RPMI8226 (cell line): ENCODE results near the gene BCL2L1.
"Not testable (repeated sequence)": the region's sequence is repeated elsewhere in the genome, so short reads cannot be mapped to it uniquely, and the experiment has no call there.

Experiments used
- DNase-seq: peaks from one replicate; pipeline ENCODE4 v3.0.0-alpha.2; 2015

Gene BCL2L1

GRCh38 chr20:31642837-31643236 lies 79.8 kb downstream of the BCL2L1 start:
- DNase-seq, result no peak

GRCh38 chr20:31641391-31641790 lies 81.3 kb downstream of the BCL2L1 start:
- no peak for DNase-seq

- no peak for DNase-seq
Measured at GRCh38 chr20:31640259-31640658, 82.4 kb downstream of the BCL2L1 start.

- DNase-seq, result no peak
Measured at GRCh38 chr20:31638816-31639215, 83.9 kb downstream of the BCL2L1 start.

DNA sequence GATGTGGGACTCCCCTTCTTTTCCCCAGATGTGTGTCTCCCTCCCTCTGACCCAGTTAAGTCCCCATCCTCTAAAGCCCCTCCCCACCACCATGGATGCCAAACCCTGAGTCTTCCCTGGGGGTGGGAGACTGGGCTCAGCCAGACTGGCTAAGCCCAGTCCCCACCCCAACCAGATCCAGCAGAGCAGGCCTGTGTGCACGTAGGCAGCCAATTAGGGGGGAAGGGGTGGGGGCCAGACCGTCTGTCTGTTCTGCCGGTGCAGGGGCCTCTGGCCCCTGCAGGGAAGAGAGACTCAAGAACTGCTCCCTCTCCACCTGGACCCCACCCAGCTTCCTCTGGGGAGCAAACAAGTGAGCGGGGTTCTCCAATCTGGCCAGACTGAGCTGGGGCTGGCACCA lies 84.4 kb downstream of the BCL2L1 start:
- DNase-seq, result no peak

- DNase-seq, result no peak
Measured at GRCh38 chr20:31637660-31638059, 85.0 kb downstream of the BCL2L1 start, which contains the start of gene COX4I2. COX4I2 (plus strand) TSS chr20:31637912; CDS start chr20:31639018, 1,106 bp downstream.

- no peak for DNase-seq
Measured at GRCh38 chr20:31633339-31633914, 89.2 kb downstream of the BCL2L1 start.

GRCh38 chr20:31632548-31633338 lies 89.9 kb downstream of the BCL2L1 start:
- no peak for DNase-seq

DNA sequence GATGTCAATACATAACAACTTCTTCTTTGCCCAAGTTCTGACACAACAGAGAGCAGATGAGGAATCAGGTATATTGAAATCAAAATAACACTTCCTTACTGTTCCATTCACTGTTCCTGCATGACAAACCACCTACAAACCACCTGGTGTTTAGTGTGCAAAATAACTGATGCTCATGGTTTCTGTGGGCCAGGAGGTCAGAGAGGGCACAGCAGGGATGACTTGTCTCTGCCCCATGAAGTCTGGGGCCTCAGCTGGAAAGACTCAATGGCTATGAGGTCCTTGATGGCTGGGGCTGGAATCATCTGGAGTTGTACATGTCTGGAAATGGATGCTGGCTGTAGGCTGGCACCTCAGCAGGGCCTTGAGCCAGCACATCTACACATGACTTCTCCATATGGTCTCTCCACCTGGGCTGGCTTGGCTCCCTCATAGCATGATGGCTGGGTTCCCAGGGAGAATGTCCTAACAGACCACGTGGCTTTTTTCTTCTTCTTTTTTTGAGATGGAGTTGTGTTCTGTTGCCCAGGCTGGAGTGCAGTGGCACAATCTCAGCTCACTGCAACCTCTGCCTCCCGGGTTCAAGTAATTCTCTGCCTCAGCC lies 92.4 kb downstream of the BCL2L1 start:
- peak; percentile 85 for DNase-seq

DNA sequence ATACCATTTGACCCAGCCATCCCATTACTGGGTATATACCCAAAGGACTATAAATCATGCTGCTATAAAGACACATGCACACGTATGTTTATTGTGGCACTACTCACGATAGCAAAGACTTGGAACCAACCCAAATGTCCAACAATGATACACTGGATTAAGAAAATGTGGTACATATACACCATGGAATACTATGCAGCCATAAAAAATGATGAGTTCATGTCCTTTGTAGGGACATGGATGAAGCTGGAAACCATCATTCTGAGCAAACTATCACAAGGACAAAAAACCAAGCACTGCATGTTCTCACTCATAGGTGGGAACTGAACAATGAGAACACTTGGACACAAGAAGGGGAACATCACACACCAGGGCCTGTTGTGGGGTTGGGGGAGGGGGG lies 94.6 kb downstream of the BCL2L1 start:
- not testable (repeated sequence) for DNase-seq

DNA sequence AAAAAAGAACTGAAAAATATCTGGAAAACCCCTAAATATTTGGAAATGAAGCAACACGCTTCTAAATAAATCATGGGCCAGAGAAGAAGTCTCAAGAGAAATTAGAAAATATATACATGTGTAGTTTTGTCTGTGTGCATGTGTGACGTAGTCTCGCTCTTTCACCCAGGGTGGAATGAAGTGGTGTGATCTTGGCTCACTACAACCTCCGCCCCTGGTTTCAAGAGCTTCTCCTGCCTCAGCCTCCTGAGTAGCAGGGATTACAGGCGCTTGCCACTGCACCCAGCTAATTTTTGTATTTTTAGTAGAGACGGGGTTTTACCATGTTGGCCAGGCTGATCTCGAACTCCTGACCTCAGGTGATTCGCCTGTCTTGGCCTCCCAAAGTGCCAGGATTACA lies 96.1 kb downstream of the BCL2L1 start:
- not testable (repeated sequence) for DNase-seq

DNA sequence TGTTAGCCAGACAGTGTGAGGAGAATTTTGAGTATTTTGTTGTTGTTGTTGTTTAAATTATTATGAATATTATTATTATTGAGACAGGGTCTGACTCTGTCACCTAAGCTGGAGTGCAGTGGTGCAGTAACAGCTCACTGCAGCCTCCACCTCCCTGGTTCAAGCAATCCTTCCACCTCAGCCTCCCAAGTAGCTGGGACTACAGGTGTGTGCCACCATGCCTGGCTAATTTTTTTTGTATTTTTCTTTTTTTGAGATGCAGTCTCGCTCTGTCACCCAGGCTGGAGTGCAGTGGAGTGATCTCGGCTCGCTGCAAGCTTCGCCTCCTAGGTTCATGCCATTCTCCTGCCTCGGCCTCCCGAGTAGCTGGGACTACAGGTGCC lies 99.6 kb downstream of the BCL2L1 start:
- DNase-seq, result not testable (repeated sequence)

DNA sequence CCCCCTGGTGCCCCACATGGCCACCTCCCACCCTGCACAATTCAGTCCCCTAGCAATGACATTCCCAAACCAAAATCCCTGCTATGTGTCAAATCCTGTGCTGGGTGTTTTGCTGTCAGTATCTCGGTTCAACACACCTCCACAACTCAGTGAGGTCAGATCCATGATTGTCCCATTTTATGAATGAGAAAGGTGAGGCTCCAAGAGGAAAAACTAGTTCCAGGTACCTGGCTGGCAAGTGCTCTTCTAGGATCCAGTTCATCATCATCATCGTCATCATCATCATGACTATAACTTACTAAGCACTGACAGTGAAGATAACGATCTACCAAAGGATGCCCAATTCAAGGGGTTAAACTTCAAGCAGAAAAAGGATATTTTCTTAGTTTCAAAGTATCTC lies 102.4 kb downstream of the BCL2L1 start:
- DNase-seq, result no peak

- DNase-seq, result no peak
Measured at GRCh38 chr20:31617432-31618104, 105.1 kb downstream of the BCL2L1 start.

DNA sequence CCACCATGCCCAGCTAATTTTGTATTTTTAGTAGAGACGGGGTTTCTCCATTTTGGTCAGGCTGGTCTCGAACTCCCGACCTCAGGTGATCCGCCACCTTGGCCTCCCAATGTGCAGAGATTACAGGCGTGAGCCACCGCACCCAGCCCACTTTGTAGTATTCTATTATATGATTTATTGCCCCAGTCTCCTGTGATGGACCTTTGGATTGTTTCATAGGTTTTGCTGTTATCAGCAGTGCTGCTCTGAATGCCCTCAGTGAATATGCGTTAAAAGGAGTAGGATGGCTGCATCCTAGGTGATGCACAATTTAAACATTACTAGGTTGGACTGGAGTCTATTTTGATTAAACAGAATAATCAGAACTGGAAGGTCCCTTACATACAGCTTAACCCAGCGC lies 107.3 kb downstream of the BCL2L1 start:
- DNase-seq, result no peak
